Measurements from ENCODE around the gene PURA. TPM values are rescaled to one million over a fixed set of nuclear protein-coding genes. Genes with fewer than 3 reads are reported as not detected.

The PURA gene
- total and polyA plus RNA-seq, 12 donors, result 3.2 to 27.7 (median 24.2) TPM

DNA sequence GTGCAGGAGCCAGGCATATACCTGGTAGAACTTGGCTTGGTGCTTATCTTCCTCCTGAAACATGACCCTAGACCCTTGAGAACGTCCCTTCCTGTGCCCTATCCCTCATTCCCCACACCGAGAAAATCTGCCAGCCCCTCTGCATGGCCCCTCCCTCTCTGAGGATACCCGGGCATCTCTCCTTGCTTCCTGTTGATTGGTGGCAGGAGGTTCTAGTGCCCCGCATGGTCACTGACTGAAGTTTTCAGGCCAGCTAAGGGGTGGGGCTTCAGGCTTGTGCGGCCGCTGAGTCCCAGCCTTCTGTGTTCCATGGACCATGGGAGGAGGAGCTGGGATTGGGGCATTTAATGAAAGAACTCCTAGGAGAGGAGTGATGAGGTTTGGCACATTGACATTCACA lies 34.6 kb downstream of the PURA start:
- H3K9me3 ChIP-seq, result no peaks in the 10 kb centered on the region
- no peak overlapping the region for H3K4me3 ChIP-seq
- DNase-seq (no peak), ATAC-seq (no peak)
- WGBS, 2 donors, result 33 to 52% methylated on average over 6 of the region's 6 CpGs
- H3K27ac ChIP-seq, result no peak overlapping the region
- H3K27me3 ChIP-seq, result peaks cover 0 to 29% (median 0%) of the 10 kb centered on the region in 7 donors
- no peaks in the 10 kb centered on the region for H3K36me3 ChIP-seq
- intact Hi-C loops (cut with DNase I), result loop anchor here in 3 of 10 donors (5.0 to 10.0 kb wide), 2 partner anchors 41 to 354 kb away; partner anchors contain the start of gene PSD2 (in 1 of the 3)
- TF ChIP-seq, protein P1, sequence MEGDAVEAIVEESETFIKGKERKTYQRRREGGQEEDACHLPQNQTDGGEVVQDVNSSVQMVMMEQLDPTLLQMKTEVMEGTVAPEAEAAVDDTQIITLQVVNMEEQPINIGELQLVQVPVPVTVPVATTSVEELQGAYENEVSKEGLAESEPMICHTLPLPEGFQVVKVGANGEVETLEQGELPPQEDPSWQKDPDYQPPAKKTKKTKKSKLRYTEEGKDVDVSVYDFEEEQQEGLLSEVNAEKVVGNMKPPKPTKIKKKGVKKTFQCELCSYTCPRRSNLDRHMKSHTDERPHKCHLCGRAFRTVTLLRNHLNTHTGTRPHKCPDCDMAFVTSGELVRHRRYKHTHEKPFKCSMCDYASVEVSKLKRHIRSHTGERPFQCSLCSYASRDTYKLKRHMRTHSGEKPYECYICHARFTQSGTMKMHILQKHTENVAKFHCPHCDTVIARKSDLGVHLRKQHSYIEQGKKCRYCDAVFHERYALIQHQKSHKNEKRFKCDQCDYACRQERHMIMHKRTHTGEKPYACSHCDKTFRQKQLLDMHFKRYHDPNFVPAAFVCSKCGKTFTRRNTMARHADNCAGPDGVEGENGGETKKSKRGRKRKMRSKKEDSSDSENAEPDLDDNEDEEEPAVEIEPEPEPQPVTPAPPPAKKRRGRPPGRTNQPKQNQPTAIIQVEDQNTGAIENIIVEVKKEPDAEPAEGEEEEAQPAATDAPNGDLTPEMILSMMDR (IDR thresholded peaks at IDR 0.05), result no peak
- H3K4me1 ChIP-seq, result peaks cover 6 to 27% (median 17%) of the 10 kb centered on the region in 9 donors

DNA sequence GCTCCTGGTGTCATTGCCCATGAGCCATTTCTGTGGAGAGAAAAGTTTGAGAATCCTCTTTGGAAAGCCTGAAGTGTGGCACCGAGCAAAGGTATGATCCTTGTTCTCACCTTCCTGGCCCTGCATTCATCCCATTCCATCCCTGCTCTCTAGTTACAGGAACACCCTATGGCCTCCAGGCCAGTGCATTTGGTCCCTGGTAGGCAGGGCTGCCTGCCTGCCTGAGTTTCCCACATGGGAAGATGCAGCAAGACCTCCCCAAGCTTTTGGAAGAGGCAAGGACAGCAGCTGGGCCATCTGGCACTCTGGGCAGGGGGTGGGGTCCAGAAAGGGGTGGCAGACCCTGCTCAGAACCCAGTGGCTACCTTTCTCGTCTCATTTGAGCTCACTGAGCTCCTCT lies 36.3 kb downstream of the PURA start:
- 87 to 90% methylated on average over 2 of the region's 2 CpGs for WGBS, 2 donors
- no peaks in the 10 kb centered on the region for H3K36me3 ChIP-seq
- TF ChIP-seq, protein P1 (IDR thresholded peaks at IDR 0.05), result no peak
- peaks cover 0 to 25% (median 0%) of the 10 kb centered on the region in 7 donors for H3K27me3 ChIP-seq
- H3K4me3 ChIP-seq, result no peak overlapping the region
- peaks cover 6 to 18% (median 14%) of the 10 kb centered on the region in 9 donors for H3K4me1 ChIP-seq
- no peak overlapping the region for H3K27ac ChIP-seq
- DNase-seq, result no peak
- no peaks in the 10 kb centered on the region for H3K9me3 ChIP-seq
- no peak for ATAC-seq
- intact Hi-C loops (cut with DNase I), result loop anchor here in 4 of 10 donors (5.0 to 10.0 kb wide), 5 partner anchors 73 to 365 kb away; no protein-coding TSS in a partner anchor

DNA sequence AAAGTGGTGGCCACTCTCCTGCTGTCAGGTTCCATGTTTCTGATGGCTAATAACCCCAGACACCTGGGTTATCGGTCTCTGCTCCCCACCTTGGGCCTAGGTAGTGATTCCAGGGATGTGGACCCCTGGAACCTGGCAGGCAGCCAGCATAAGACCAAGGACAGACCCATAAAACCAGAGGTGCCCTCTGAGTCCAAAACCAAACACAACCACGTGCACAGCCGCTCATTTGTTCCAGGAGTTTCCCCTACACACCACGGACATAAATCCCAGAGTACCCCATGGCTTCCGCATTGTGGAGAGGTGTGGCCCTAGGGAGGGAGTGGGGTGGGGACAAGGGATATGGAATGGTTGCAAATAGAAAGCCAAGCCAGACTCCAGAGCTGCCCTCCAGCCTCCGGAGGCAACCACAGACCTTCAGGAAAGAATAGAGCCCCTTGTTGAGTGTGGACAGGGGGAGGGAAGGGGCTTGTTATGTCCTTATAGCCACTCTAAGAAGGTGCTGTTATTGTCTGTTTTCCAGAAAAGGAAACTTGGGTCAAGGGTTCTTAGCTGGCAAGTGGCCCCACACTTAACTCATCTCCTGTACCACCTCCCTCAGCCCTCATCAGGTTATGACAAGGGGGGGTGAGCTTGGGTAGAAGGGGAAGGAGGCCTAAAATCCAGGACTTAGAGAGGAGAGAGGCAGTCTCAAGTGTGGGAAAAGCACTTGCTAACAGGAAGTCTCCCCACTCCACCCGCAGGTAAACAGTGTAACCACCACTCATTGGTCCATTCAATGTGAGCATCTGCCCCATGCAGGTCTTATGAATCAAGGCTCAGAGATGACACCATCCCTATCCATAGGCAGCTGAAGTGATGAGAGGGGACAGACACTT lies 37.5 kb downstream of the PURA start:
- TF ChIP-seq, protein P1 (IDR thresholded peaks at IDR 0.05), result no peak
- Histone ChIP-seq H3K27ac (no peak overlapping the region), H3K9me3 (no peaks in the 10 kb centered on the region), H3K4me1 (peaks cover 1 to 17% (median 9%) of the 10 kb centered on the region in 9 donors), H3K36me3 (no peaks in the 10 kb centered on the region), H3K4me3 (no peak overlapping the region), H3K27me3 (peaks cover 0 to 13% (median 0%) of the 10 kb centered on the region in 7 donors)
- ATAC-seq (no peak), DNase-seq (no peak)
- intact Hi-C loops (cut with DNase I), result loop anchor here in 4 of 10 donors (2.0 to 10.0 kb wide), 6 partner anchors 74 to 367 kb away; no protein-coding TSS in a partner anchor
- WGBS, 2 donors, result 87 to 91% methylated on average over 7 of the region's 7 CpGs

DNA sequence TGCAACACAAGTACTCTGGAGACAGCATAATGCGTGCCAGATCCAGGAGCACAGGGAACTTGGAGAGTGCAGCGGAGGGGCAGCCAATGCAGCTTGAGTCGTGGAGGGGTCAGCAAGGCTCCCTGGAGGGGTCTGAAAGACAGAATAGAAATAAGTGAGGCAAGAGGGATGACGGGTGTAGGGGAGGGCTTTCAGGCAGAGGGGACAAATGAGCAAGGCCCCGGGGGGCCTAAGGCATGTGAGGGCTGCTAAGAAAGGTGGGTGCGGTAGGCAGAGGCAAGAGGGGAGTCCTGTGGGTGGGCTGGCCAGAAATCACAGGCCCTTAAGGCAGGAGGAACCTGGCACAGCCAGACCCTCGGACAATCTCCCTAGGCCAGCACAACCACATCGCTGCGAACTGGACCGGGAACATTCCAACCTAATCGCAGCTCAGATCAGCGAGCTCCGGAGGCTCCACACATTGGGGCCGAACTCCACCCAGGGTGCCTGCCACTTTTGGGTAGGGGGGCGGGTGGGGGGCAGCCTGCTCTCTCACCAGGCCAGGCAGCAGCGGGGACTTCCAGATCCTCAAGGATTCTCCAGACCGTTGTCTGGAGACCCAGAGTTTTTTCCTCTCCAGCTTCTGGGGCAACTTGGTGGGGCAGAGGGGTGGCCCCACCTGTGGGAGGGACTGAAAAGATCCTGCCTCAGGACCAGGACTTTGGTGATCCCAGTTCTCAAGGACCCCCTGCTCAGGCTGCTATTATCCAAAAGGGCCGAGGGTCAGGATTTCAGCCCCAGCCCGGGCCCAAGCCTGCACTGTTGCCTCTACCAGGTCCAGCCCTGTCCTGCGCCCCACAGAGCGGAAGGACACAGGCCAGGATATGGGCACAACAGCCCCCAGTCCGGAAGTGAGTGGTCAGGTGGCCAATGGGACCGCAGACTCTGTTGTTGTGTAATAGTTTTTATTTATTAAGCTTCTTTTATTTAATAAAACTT lies 38.4 kb downstream of the PURA start:
- WGBS, 2 donors, result 75 to 80% methylated on average over 23 of the region's 23 CpGs
- DNase-seq, result no peak
- H3K9me3 ChIP-seq, result no peaks in the 10 kb centered on the region
- H3K36me3 ChIP-seq, result no peaks in the 10 kb centered on the region
- H3K27ac ChIP-seq, result no peak overlapping the region
- H3K4me3 ChIP-seq, result no peak overlapping the region
- H3K27me3 ChIP-seq, result peaks cover 0 to 6% (median 0%) of the 10 kb centered on the region in 7 donors
- intact Hi-C loops (cut with DNase I), result loop anchor here in 4 of 10 donors (2.0 to 10.0 kb wide), 6 partner anchors 75 to 368 kb away; no protein-coding TSS in a partner anchor
- ATAC-seq, result no peak
- TF ChIP-seq, protein P1 (IDR thresholded peaks at IDR 0.05), result no peak
- H3K4me1 ChIP-seq, result peaks cover 0 to 19% (median 12%) of the 10 kb centered on the region in 9 donors
